ENCODE data around the gene MTF1. TPM values are rescaled to one million over a fixed set of nuclear protein-coding genes. Genes with fewer than 3 reads are reported as not detected.
"Not testable (repeated sequence)": the region's sequence is repeated elsewhere in the genome, so short reads cannot be mapped to it uniquely, and the experiment has no call there.

The MTF1 gene
- 10 to 100 TPM; 23.6 to 29.9 (median 24.9) TPM for total RNA-seq
- total RNA-seq (2013), result 11.1 TPM
- total RNA-seq, result 24.2 to 68.5 (median 35.5) reads per million in 29 experiments

DNA sequence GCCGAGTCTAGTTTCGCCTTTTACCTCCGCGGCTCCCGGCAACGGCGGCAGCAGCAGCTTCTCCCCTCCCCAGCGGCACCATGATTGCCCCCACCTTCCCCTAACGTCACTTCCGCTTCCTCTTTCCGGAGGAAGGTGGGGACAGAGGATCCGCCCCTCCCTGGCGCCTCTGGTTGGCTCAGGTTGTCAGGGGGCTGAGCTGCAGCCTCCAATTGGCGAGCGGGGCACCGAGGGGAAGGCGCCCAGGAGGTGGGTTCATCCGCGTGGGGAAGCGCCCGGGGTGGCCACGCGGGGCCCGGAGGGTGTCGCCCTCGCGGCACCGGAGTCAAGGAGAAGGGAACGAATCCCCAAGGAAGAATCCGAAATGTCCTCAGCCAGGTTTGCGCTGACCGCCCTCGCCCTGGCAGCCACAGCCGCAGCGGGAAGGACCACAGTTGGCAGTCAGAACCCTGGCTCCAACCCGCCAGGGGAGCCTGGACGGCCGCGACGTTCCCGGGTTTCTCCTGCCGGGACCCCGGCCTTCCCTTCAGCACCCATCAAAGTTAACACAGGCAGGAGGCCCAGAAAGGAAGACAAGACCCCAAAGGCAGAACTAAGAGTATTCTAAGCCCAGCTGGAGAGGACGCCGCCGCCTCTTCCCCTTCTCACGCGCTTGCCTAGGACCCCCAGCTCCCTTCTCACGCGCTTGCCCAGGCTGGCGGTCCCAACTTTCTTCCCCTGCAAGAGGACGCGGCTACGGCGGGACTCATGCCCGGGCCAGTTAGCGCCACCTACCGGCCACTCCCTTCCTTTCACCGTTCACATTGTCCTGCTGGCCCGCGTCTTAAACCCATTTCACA lies at the start of gene MTF1:
MTF1 (minus strand) TSS at position 86 of the 839 bp plus-strand sequence. CDS start 1,934 bp downstream, outside the sequence.
- Histone ChIP-seq H3K9me3 (no peaks in the 10 kb centered on the region), H3K4me3 (ENCODE audit: control insufficient read depth in 1 of 2, extremely low read depth in 1 of 2, low read length in 1 of 2) (peak within 1 kb of the TSS; percentile 97 to 99), H3K4me1 (ENCODE audit: control insufficient read depth in 1 of 2, extremely low read depth in 1 of 2, insufficient read depth in 2 of 2, low read length in 2 of 2) (peaks cover 11 to 28% of the 10 kb centered on the region in 2 experiments), H3K36me3 (ENCODE audit: control insufficient read depth in 2 of 2, extremely low read depth in 1 of 2, insufficient read depth in 1 of 2, low read length in 1 of 2) (peaks cover 5 to 21% of the 10 kb centered on the region in 2 donors), H3K27ac (ENCODE audit: low read length) (peak within 1 kb of the TSS; percentile 84), H3K27me3 (replicated peaks in 1 of 2; ENCODE audit: control insufficient read depth in 2 of 2, extremely low read depth in 1 of 2, insufficient read depth in 2 of 2, low read length in 1 of 2) (no peaks in the 10 kb centered on the region)
- POLR2A ChIA-PET, result interaction anchor here in 1 of 2 donors (1.2 kb wide), 1 partner anchor 52 kb away, joined by 10 read pairs; the partner anchor contains the start of genes C1orf122 and YRDC
- Mint-ChIP-seq H3K36me3 (peaks cover 30% of the 10 kb centered on the region), H3K27me3 (no peaks in the 10 kb centered on the region), H3K4me3 (peak within 1 kb of the TSS; percentile 94 to 100 (median 96)), H3K9me3 (no peaks in the 10 kb centered on the region), H3K27ac (peak within 1 kb of the TSS; percentile 96), H3K4me1 (peaks cover 34% of the 10 kb centered on the region in 3 donors)
- CTCF ChIA-PET, result interaction anchor here (0.5 to 1.6 kb wide), 17 partner anchors 9 to 353 kb away, joined by 3 to 19 read pairs (median 4); partner anchors contain the start of genes C1orf122 (in 1 of the 2), CDCA8 (in 1 of the 2), INPP5B (in 1 of the 2) and YRDC (in 1 of the 2)
- ATAC-seq (replicated peaks in 1 of 4) (peak; percentile 98 to 99 (median 98)), DNase-seq (peak; percentile 89 to 99 (median 96))
- WGBS (ENCODE audit: insufficient coverage), result under 1% methylated on average over 49 of the region's 61 CpGs

DNA sequence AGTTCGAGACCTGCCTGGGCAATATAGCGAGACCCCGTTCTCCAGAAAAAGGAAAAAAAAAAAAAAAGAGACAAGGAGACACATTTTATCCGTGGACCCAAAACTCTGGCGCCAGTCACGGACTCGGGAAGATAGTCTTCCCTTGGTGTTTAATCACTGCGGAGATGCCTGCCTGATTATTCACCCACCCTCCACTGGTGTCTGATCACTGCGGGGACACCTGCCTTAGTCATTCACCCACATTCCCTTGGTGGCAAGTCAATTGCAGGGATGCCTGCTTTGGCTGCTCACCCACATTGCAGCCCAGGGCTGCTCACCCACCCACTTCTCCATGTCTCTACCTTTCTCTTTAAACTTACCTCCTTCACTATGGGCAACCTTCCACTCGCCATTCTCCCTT lies 49.1 kb upstream of the MTF1 start:
- H3K9me3 ChIP-seq; H3K27ac Mint-ChIP-seq; H3K4me3 ChIP-seq (ENCODE audit: control insufficient read depth in 1 of 2, extremely low read depth in 1 of 2, low read length in 1 of 2); POLR2A ChIA-PET; H3K36me3 ChIP-seq (ENCODE audit: control insufficient read depth in 2 of 2, extremely low read depth in 1 of 2, insufficient read depth in 1 of 2, low read length in 1 of 2); H3K4me1 ChIP-seq (ENCODE audit: control insufficient read depth in 1 of 2, extremely low read depth in 1 of 2, insufficient read depth in 2 of 2, low read length in 2 of 2); H3K27me3 ChIP-seq (replicated peaks in 1 of 2; ENCODE audit: control insufficient read depth in 2 of 2, extremely low read depth in 1 of 2, insufficient read depth in 2 of 2, low read length in 1 of 2); H3K27ac ChIP-seq (ENCODE audit: low read length); DNase-seq; H3K4me3 Mint-ChIP-seq; ATAC-seq (replicated peaks in 1 of 4); CTCF ChIA-PET; H3K27me3 Mint-ChIP-seq: not testable (repeated sequence)
- H3K4me1 Mint-ChIP-seq, result peaks cover 3 to 16% (median 4%) of the 10 kb centered on the region in 3 donors
- WGBS (ENCODE audit: insufficient coverage), result 99% methylated on average over 7 of the region's 10 CpGs
- H3K36me3 Mint-ChIP-seq, result peaks cover 10% of the 10 kb centered on the region
- peaks cover 5 to 17% (median 5%) of the 10 kb centered on the region in 3 donors for H3K9me3 Mint-ChIP-seq

DNA sequence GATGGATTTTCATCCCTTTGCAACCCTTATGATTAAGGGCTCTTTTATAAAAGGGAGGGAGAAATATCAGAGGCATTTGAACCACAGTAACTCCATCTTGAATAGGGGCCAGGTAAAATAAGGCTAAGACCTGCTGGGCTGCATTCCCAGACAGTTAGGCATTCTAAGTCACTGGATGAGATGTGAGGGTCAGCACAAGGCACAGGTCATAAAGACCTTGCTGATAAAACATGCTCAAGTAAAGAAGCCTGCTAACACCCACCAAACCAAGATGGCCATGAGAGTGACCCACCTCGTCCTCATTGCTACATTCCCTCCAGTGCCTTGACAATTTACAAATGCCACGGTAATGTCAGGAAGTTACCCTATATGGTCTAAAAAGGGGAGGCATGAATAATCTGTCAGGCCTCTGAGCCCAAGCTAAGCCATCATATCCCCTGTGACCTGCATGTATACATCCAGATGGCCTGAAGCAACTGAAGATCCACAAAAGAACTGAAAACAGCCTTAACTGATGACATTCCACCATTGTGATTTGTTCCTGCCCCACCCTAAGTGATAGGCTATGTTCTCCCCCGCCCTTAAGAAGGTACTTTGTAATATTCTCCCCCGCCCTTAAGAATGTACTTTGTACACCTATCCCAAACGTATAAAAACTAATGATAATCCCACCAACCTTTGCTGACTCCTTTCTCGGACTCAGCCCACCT lies 48.2 kb upstream of the MTF1 start:
- H3K4me1 ChIP-seq (ENCODE audit: control insufficient read depth in 1 of 2, extremely low read depth in 1 of 2, insufficient read depth in 2 of 2, low read length in 2 of 2); H3K27ac Mint-ChIP-seq; H3K27ac ChIP-seq (ENCODE audit: low read length); H3K9me3 ChIP-seq; H3K36me3 ChIP-seq (ENCODE audit: control insufficient read depth in 2 of 2, extremely low read depth in 1 of 2, insufficient read depth in 1 of 2, low read length in 1 of 2); H3K4me3 ChIP-seq (ENCODE audit: control insufficient read depth in 1 of 2, extremely low read depth in 1 of 2, low read length in 1 of 2); DNase-seq; H3K4me3 Mint-ChIP-seq; POLR2A ChIA-PET; ATAC-seq (replicated peaks in 1 of 4); H3K27me3 ChIP-seq (replicated peaks in 1 of 2; ENCODE audit: control insufficient read depth in 2 of 2, extremely low read depth in 1 of 2, insufficient read depth in 2 of 2, low read length in 1 of 2); H3K27me3 Mint-ChIP-seq: not testable (repeated sequence)
- Mint-ChIP-seq H3K36me3 (peaks cover 10% of the 10 kb centered on the region), H3K4me1 (peaks cover 3 to 16% (median 4%) of the 10 kb centered on the region in 3 donors), H3K9me3 (peaks cover 5 to 17% (median 5%) of the 10 kb centered on the region in 3 donors)
- CTCF ChIA-PET, result interaction anchor here in 1 of 2 donors (0.6 kb wide), 1 partner anchor 14 kb away, joined by 3 read pairs; no protein-coding TSS in a partner anchor
- WGBS (ENCODE audit: insufficient coverage), result 100% methylated on average over 4 of the region's 6 CpGs

DNA sequence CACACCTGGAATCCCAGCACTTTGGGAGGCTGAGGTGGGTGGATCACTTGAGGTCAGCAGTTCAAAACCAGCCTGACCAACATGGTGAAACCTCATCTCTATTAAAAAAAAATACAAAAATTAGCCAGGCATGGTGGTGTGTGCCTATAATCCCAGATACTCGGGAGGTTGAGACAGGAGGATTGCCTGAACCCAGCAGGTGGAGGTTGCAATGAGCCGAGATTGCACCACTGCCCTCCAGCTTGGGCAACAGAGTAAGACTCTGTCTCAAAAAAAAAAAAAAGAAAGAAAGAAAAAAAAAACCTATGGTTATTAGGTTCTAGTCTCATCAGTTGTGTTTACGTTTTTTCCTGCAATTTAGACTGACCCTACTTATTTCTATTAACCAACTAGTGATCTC lies 47.2 kb upstream of the MTF1 start:
- H3K36me3 ChIP-seq (ENCODE audit: control insufficient read depth in 2 of 2, extremely low read depth in 1 of 2, insufficient read depth in 1 of 2, low read length in 1 of 2); H3K4me3 ChIP-seq (ENCODE audit: control insufficient read depth in 1 of 2, extremely low read depth in 1 of 2, low read length in 1 of 2); CTCF ChIA-PET; H3K9me3 ChIP-seq; POLR2A ChIA-PET; H3K27me3 Mint-ChIP-seq; H3K27ac Mint-ChIP-seq; ATAC-seq (replicated peaks in 1 of 4); DNase-seq; H3K27ac ChIP-seq (ENCODE audit: low read length); H3K4me1 ChIP-seq (ENCODE audit: control insufficient read depth in 1 of 2, extremely low read depth in 1 of 2, insufficient read depth in 2 of 2, low read length in 2 of 2); H3K27me3 ChIP-seq (replicated peaks in 1 of 2; ENCODE audit: control insufficient read depth in 2 of 2, extremely low read depth in 1 of 2, insufficient read depth in 2 of 2, low read length in 1 of 2); H3K4me3 Mint-ChIP-seq: not testable (repeated sequence)
- Mint-ChIP-seq H3K9me3 (peaks cover 5 to 17% (median 5%) of the 10 kb centered on the region in 3 donors), H3K4me1 (peaks cover 7 to 23% (median 9%) of the 10 kb centered on the region in 3 donors), H3K36me3 (peaks cover 10% of the 10 kb centered on the region)
- 100% methylated on average over 2 of the region's 3 CpGs for WGBS (ENCODE audit: insufficient coverage)

DNA sequence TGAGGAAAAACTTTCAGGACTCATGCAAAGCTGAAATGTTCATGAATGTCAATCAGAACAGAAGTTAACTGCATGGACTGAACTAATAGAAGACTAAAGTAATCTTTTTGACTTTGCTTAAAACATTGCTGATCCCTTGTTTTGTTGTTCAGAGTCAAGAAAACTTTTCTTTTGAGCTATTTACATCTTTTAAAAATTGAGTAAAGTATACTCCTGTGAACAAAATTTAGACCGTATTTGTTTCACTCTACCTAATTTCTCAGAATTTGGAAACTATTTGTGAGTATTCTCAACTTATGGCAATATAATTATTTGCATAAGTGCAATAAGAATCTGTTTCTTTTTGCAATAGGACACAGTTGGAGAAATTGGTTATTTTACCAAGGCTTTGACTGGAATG lies 46.3 kb upstream of the MTF1 start:
- POLR2A ChIA-PET, result no interaction called here
- no peaks in the 10 kb centered on the region for H3K36me3 ChIP-seq (ENCODE audit: control insufficient read depth in 2 of 2, extremely low read depth in 1 of 2, insufficient read depth in 1 of 2, low read length in 1 of 2)
- CTCF ChIA-PET, result interaction anchor here in 1 of 2 donors (0.6 kb wide), 1 partner anchor 30 kb away, joined by 3 read pairs; no protein-coding TSS in a partner anchor

DNA sequence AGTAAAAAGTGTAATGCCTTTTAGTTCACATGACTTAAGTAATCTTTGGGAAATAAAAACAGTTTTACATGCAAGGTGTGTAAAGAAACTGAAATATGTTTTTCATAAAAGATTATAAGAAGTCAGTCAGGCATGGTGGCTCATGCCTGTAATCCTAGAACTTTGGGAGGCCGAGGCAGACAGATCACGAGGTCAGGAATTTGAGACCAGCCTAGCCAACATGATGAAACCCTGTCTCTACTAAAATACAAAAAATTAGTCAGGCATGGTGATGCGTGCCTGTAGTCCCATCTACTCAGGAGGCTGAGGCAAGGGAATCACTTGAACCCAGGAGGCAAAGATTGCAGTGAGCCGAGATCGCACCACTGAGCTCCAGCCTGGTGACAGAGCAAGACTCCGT lies 44.5 kb upstream of the MTF1 start:
- H3K4me3 ChIP-seq (ENCODE audit: control insufficient read depth in 1 of 2, extremely low read depth in 1 of 2, low read length in 1 of 2); POLR2A ChIA-PET; H3K27ac ChIP-seq (ENCODE audit: low read length); ATAC-seq (replicated peaks in 1 of 4); DNase-seq; H3K4me1 ChIP-seq (ENCODE audit: control insufficient read depth in 1 of 2, extremely low read depth in 1 of 2, insufficient read depth in 2 of 2, low read length in 2 of 2); H3K9me3 ChIP-seq; H3K27ac Mint-ChIP-seq; H3K27me3 ChIP-seq (replicated peaks in 1 of 2; ENCODE audit: control insufficient read depth in 2 of 2, extremely low read depth in 1 of 2, insufficient read depth in 2 of 2, low read length in 1 of 2); H3K4me3 Mint-ChIP-seq; H3K36me3 ChIP-seq (ENCODE audit: control insufficient read depth in 2 of 2, extremely low read depth in 1 of 2, insufficient read depth in 1 of 2, low read length in 1 of 2); H3K27me3 Mint-ChIP-seq: not testable (repeated sequence)
- no CpG with 5 or more reads among the region's 6 CpGs for WGBS (ENCODE audit: insufficient coverage)
- Mint-ChIP-seq H3K4me1 (peaks cover 13 to 23% (median 13%) of the 10 kb centered on the region in 3 donors), H3K36me3 (peaks cover 15% of the 10 kb centered on the region), H3K9me3 (peaks cover 4 to 14% (median 4%) of the 10 kb centered on the region in 3 donors)
- CTCF ChIA-PET, result interaction anchor here in 1 of 2 donors (0.6 kb wide), 1 partner anchor 301 kb away, joined by 3 read pairs; no protein-coding TSS in a partner anchor

More for the DNA sequence above, 46.3 kb upstream of the MTF1 start:
- no peaks in the 10 kb centered on the region for H3K27me3 ChIP-seq (replicated peaks in 1 of 2; ENCODE audit: control insufficient read depth in 2 of 2, extremely low read depth in 1 of 2, insufficient read depth in 2 of 2, low read length in 1 of 2)
- H3K4me1 ChIP-seq (ENCODE audit: control insufficient read depth in 1 of 2, extremely low read depth in 1 of 2, insufficient read depth in 2 of 2, low read length in 2 of 2), result no peaks in the 10 kb centered on the region
- no CpG with 5 or more reads among the region's 1 CpG for WGBS (ENCODE audit: insufficient coverage)
- Mint-ChIP-seq H3K4me3 (no peak overlapping the region), H3K36me3 (peaks cover 15% of the 10 kb centered on the region), H3K9me3 (peaks cover 5 to 17% (median 5%) of the 10 kb centered on the region in 3 donors), H3K27ac (no peak overlapping the region), H3K27me3 (no peaks in the 10 kb centered on the region), H3K4me1 (peaks cover 13 to 28% (median 15%) of the 10 kb centered on the region in 3 donors)
- H3K4me3 ChIP-seq (ENCODE audit: control insufficient read depth in 1 of 2, extremely low read depth in 1 of 2, low read length in 1 of 2), result no peak overlapping the region
- no peaks in the 10 kb centered on the region for H3K9me3 ChIP-seq
- DNase-seq (no peak), ATAC-seq (replicated peaks in 1 of 4) (no peak)
- no peak overlapping the region for H3K27ac ChIP-seq (ENCODE audit: low read length)

Data from T-cell (primary cell).